Activated CD8-positive, alpha-beta T cell treated with anti-CD3 and anti-CD28 coated beads for 36 hours (primary cell): ENCODE data around the gene DUOXA1. TPM values are rescaled to one million over a fixed set of nuclear protein-coding genes. Genes with fewer than 3 reads are reported as not detected.

Experiments
- ATAC-seq: fragments of 200-7000 bp; cut with Tn5 transposase; one replicate; pipeline ENCODE4 v1.10.0; 2021; ENCODE audit warnings: mild to moderate bottlenecking, moderate library complexity
- CTCF ChIA-PET: fragments of 350-600 bp; sonication (Branson Sonifier 250); formaldehyde crosslinking; loops from one replicate; lab custom pipeline; 2021; ENCODE audit warnings: antibody characterized with exemption; lab: Charles Lee
- POLR2A ChIA-PET: fragments of 350-600 bp; sonication (Branson Sonifier 250); formaldehyde crosslinking; loops from one replicate; lab custom pipeline; 2021; ENCODE audit warnings: antibody characterized with exemption; lab: Charles Lee
- DNase-seq: peaks from one replicate; pipeline ENCODE4 v3.0.0-alpha.2; 2020
- H3K27ac Mint-ChIP-seq: one replicate; pipeline ENCODE4 v1.8.0; 2021; ENCODE audit warnings: mild to moderate bottlenecking, mixed read lengths
- H3K27me3 Mint-ChIP-seq: one replicate; pipeline ENCODE4 v1.8.0; 2021; ENCODE audit warnings: mixed read lengths
- H3K36me3 Mint-ChIP-seq: one replicate; pipeline ENCODE4 v1.8.0; 2021; ENCODE audit warnings: low read depth, mixed read lengths
- H3K4me1 Mint-ChIP-seq: one replicate; pipeline ENCODE4 v1.8.0; 2021; ENCODE audit warnings: low read depth, mixed read lengths
- H3K4me3 Mint-ChIP-seq: one replicate; pipeline ENCODE4 v1.8.0; 2021; ENCODE audit warnings: mild to moderate bottlenecking, moderate library complexity, mixed read lengths
- H3K9me3 Mint-ChIP-seq: one replicate; pipeline ENCODE4 v1.8.0; 2021; ENCODE audit warnings: mixed read lengths
- CTCF ChIP-seq: fragments of 200-600 bp; IDR thresholded peaks from one replicate; pipeline ENCODE4 v1.8.0; 2022; ENCODE audit warnings: antibody characterized with exemption, mild to moderate bottlenecking
- intact Hi-C: fragments of 100-400 bp; cut with micrococcal nuclease; formaldehyde crosslinking; loops from one replicate; pipeline ENCODE4 v1.10.0; 2022
- total RNA-seq, 2 experiments: library from RNA; stranded (reverse); gene quantifications; one replicate each; pipeline ENCODE4 v1.2.3, GENCODE V29; 2021

DUOXA1 gene
- total RNA-seq, 2 experiments from 2014 or later = not detected

- Mint-ChIP-seq H3K4me3 (no peak overlapping the region), H3K4me1 (peaks cover 17% of the 10 kb centered on the region), H3K36me3 (peaks cover 1% of the 10 kb centered on the region), H3K27ac (no peak overlapping the region), H3K27me3 (no peaks in the 10 kb centered on the region), H3K9me3 (no peaks in the 10 kb centered on the region)
- ChIA-PET POLR2A (interaction anchor here (0.6 to 7.1 kb wide), 8 partner anchors 17 to 239 kb away, joined by 3 to 51 read pairs (median 4); partner anchors contain the start of gene SHF), CTCF (interaction anchor here (0.6 to 8.4 kb wide), 47 partner anchors 9 to 296 kb away, joined by 3 to 131 read pairs (median 5); partner anchors contain the start of gene SHF)
- ATAC-seq (peak; percentile 40), DNase-seq (peak; percentile 84)
- TF ChIP-seq CTCF = peak; percentile 81
- intact Hi-C loops = no loop called here
Observed at GRCh38 chr15:45162771-45163507, 33.3 kb upstream of the DUOXA1 start.

DNA sequence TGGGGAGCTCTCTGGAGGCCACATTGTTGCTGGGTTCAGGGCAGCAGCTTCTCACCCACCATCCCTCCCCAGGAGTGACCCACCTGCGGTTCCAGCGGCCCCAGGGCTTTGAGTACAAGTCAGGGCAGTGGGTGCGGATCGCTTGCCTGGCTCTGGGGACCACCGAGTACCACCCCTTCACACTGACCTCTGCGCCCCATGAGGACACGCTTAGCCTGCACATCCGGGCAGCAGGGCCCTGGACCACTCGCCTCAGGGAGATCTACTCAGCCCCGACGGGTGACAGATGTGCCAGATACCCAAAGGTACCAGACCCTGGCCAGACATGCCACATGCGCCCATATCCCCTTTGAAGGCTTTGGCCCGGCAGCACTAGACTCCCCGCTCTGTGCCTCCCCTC is 32.0 kb upstream of the DUOXA1 start:
- POLR2A ChIA-PET = interaction anchor here (1.6 kb wide), 1 partner anchor 38 kb away, joined by 3 read pairs; no protein-coding TSS in a partner anchor
- Mint-ChIP-seq H3K4me1 (peaks cover 16% of the 10 kb centered on the region), H3K9me3 (no peaks in the 10 kb centered on the region), H3K27me3 (no peaks in the 10 kb centered on the region), H3K4me3 (no peak overlapping the region), H3K27ac (no peak overlapping the region), H3K36me3 (peaks cover 1% of the 10 kb centered on the region)
- TF ChIP-seq CTCF = no peak
- ATAC-seq = no peak
- intact Hi-C loops = no loop called here
- no peak for DNase-seq
- CTCF ChIA-PET = interaction anchor here (1.2 to 2.5 kb wide), 5 partner anchors 10 to 223 kb away, joined by 3 to 9 read pairs (median 4); no protein-coding TSS in a partner anchor

GRCh38 chr15:45157974-45158373 is 28.3 kb upstream of the DUOXA1 start:
- Mint-ChIP-seq H3K4me3 (no peak overlapping the region), H3K9me3 (no peaks in the 10 kb centered on the region), H3K36me3 (no peaks in the 10 kb centered on the region), H3K27me3 (no peaks in the 10 kb centered on the region), H3K27ac (no peak overlapping the region), H3K4me1 (peaks cover 3% of the 10 kb centered on the region)
- TF ChIP-seq CTCF = no peak
- ATAC-seq (no peak), DNase-seq (no peak)
- POLR2A ChIA-PET = interaction anchor here (1.3 kb wide), 1 partner anchor 96 kb away, joined by 3 read pairs; no protein-coding TSS in a partner anchor
- intact Hi-C loops = no loop called here
- CTCF ChIA-PET = interaction anchor here (0.7 to 2.9 kb wide), 4 partner anchors 31 to 273 kb away, joined by 3 to 17 read pairs (median 4); no protein-coding TSS in a partner anchor

DNA sequence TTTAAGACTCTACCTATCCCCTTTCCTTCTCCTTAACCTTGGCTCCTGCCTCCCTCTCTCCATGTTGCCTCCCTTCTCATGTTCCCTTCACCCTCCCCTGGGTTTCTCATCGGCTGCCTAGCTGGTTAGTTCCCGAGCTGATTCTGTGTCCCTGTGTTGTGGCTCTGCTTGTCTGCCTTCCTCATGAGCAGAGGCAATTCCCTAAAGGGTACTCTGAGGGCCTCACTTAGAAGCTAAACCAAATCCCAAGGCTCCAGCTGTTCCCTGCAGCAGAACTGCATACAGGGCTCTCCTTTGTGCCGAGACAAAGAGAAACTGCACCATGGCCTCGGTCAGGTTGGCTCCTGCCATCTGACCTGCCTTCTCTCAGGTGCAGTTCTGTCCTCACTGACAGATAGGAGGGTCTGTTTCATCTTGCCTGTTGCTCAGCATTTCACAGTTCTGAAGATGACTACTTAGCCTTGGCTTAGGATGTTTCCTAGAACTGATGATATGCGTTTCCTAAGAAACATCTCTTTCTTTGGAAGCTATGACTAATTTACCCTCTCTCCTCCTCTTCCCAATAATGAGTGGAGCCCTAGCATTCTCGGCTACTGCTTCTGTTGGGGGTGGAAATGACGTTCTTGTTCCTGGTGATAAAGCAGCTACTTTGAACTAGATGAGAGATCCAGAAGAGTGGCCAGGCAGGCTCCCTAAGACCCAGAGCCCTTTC is 27.2 kb upstream of the DUOXA1 start:
- POLR2A ChIA-PET = no interaction called here
- no peak overlapping the region for H3K27ac Mint-ChIP-seq

More for the DNA sequence above, 27.2 kb upstream of the DUOXA1 start:
- no peak for TF ChIP-seq CTCF
- Mint-ChIP-seq H3K4me1 (peaks cover 3% of the 10 kb centered on the region), H3K36me3 (peaks cover 5% of the 10 kb centered on the region), H3K4me3 (no peak overlapping the region), H3K27me3 (no peaks in the 10 kb centered on the region), H3K9me3 (no peaks in the 10 kb centered on the region)
- no peak for ATAC-seq
- no peak for DNase-seq
- CTCF ChIA-PET = interaction anchor here (0.9 to 2.9 kb wide), 3 partner anchors 30 to 48 kb away, joined by 3 to 17 read pairs (median 3); no protein-coding TSS in a partner anchor
- intact Hi-C loops = no loop called here
